Measurements from ENCODE around the gene ACP4. TPM values are rescaled to one million over a fixed set of nuclear protein-coding genes. Genes with fewer than 3 reads are reported as not detected.

Gene ACP4
- total RNA-seq, 3 donors from 2014 or later, result not detected

GRCh38 chr19:50796128-50796633 is 6.0 kb downstream of the ACP4 start:
- no peak for DNase-seq
- no peaks in the 10 kb centered on the region for H3K9me3 ChIP-seq
- TF ChIP-seq CTCF (IDR thresholded peaks at IDR 0.05), result no peak
- no peak overlapping the region for H3K4me3 ChIP-seq
- H3K36me3 ChIP-seq (ENCODE audit: low read depth), result no peaks in the 10 kb centered on the region
- ATAC-seq, result no peak
- no peaks in the 10 kb centered on the region for H3K4me1 ChIP-seq (ENCODE audit: low read depth)
- intact Hi-C loops (cut with DNase I, micrococcal nuclease), result no loop called here

- Histone ChIP-seq H3K9me3 (no peaks in the 10 kb centered on the region), H3K4me3 (no peak overlapping the region), H3K36me3 (ENCODE audit: low read depth) (no peaks in the 10 kb centered on the region), H3K4me1 (ENCODE audit: low read depth) (no peaks in the 10 kb centered on the region)
- DNase-seq, result no peak
- no peak for ATAC-seq
- intact Hi-C loops (cut with DNase I, micrococcal nuclease), result no loop called here
- no peak for TF ChIP-seq CTCF (IDR thresholded peaks at IDR 0.05)
These were observed 6.6 kb downstream of the ACP4 start for GRCh38 chr19:50796634-50797428.

- no peaks in the 10 kb centered on the region for H3K36me3 ChIP-seq (ENCODE audit: low read depth)
These were observed 7.2 kb downstream of the ACP4 start for GRCh38 chr19:50797429-50797780.

GRCh38 chr19:50797781-50798658 is 7.8 kb downstream of the ACP4 start:
- H3K36me3 ChIP-seq (ENCODE audit: low read depth), result no peaks in the 10 kb centered on the region
- ATAC-seq, result no peak
- no peaks in the 10 kb centered on the region for H3K9me3 ChIP-seq
- no peak for DNase-seq
- intact Hi-C loops (cut with DNase I, micrococcal nuclease), result no loop called here
- H3K4me1 ChIP-seq (ENCODE audit: low read depth), result peaks cover 6% of the 10 kb centered on the region
- no peak overlapping the region for H3K4me3 ChIP-seq
- no peak for TF ChIP-seq CTCF (IDR thresholded peaks at IDR 0.05)

More at GRCh38 chr19:50797429-50797780, 7.2 kb downstream of the ACP4 start:
- Histone ChIP-seq H3K4me1 (ENCODE audit: low read depth) (peaks cover 2% of the 10 kb centered on the region), H3K4me3 (no peak overlapping the region), H3K9me3 (no peaks in the 10 kb centered on the region)
- no peak for TF ChIP-seq CTCF (IDR thresholded peaks at IDR 0.05)
- DNase-seq, result no peak
- no peak for ATAC-seq
- intact Hi-C loops (cut with DNase I, micrococcal nuclease), result no loop called here

- DNase-seq, result no peak
- intact Hi-C loops (cut with DNase I, micrococcal nuclease), result no loop called here
- no peak for ATAC-seq
- H3K4me3 ChIP-seq, result no peak overlapping the region
- no peak for TF ChIP-seq CTCF (IDR thresholded peaks at IDR 0.05)
- no peaks in the 10 kb centered on the region for H3K9me3 ChIP-seq
- H3K36me3 ChIP-seq (ENCODE audit: low read depth), result no peaks in the 10 kb centered on the region
- H3K4me1 ChIP-seq (ENCODE audit: low read depth), result peaks cover 14% of the 10 kb centered on the region
These were observed 8.7 kb downstream of the ACP4 start for GRCh38 chr19:50798659-50799546.
